ENCODE results near the gene UBTD1. TPM values are rescaled to one million over a fixed set of nuclear protein-coding genes. Genes with fewer than 3 reads are reported as not detected.

The UBTD1 gene
- total RNA-seq, 1 donor = 30.2 TPM

- no peak overlapping the region for H3K4me3 ChIP-seq (ENCODE audit: low read depth, low read length)
- DNase-seq (ENCODE audit: low read depth) = peak; percentile 30
- no peak for TF ChIP-seq CTCF (IDR thresholded peaks at IDR 0.05; ENCODE audit: insufficient read depth, low read depth, low read length)
These were observed 19.7 kb downstream of the UBTD1 start for GRCh38 chr10:97518301-97519043.

DNA sequence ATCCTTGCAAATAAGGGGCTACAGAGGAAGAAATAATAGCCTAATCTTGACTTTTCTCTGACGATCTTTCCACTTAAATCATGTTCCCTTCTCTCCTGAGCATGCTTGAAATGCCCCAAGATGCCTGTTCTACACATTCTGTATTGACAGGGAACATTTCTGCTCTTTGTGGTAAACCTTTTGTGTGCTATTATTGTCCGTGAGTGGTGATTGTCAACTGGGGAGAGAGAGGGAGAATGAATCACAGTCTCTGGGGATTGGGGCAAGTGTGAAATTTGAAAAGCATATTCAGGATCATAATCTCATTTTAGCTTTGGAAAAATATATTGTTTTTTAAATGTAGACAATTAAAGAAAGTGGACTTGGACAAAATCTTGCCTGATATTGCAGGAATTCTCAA lies 20.6 kb downstream of the UBTD1 start:
- no peak for DNase-seq (ENCODE audit: low read depth)
- TF ChIP-seq CTCF (IDR thresholded peaks at IDR 0.05; ENCODE audit: insufficient read depth, low read depth, low read length) = no peak
- no peak overlapping the region for H3K4me3 ChIP-seq (ENCODE audit: low read depth, low read length)

- TF ChIP-seq CTCF (IDR thresholded peaks at IDR 0.05; ENCODE audit: insufficient read depth, low read depth, low read length) = no peak
- DNase-seq (ENCODE audit: low read depth) = no peak
- no peak overlapping the region for H3K4me3 ChIP-seq (ENCODE audit: low read depth, low read length)
These were observed 21.8 kb downstream of the UBTD1 start for GRCh38 chr10:97520520-97520919.

DNA sequence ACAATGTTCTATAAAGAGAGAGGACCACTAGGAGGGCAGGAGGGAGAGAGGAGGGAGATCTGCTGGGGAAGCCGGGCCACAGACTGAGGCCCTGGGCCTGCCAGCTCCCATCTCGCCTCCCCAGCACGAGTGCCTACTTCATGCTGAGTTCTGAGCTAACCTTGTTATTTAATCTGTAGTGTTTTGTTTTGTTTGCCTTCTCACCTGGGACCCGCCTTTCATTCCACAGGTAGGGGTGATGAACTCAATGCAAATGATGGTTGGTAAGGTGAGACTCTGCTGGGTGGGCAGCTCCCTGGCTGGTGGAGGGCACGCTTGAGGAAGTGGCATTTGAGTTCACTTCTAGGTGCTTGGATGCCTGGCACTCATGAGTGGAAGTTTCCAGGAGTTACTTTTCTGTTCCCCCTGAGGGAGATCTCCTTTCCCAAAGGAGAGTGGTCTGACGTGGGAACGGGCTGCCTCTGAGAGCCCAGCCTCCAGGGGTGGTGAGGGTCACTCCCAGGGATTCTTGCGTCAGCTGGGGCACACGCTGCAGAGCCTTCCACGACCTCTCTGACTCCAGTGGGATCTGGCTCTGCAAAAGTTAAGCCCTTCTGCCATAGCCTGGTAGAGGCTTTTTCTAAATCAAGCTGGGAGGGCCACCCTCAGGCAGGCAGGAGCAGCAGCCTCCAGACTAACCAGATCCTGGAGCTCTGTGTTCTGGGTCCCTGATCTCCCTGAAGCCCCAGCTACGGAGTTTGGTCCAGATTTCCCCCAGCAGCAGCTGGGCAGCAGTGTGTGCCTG lies 22.4 kb downstream of the UBTD1 start:
- TF ChIP-seq CTCF (IDR thresholded peaks at IDR 0.05; ENCODE audit: insufficient read depth, low read depth, low read length) = no peak
- DNase-seq (ENCODE audit: low read depth) = peak; percentile 46

GRCh38 chr10:97522071-97522470 lies 23.3 kb downstream of the UBTD1 start:
- no peak for TF ChIP-seq CTCF (IDR thresholded peaks at IDR 0.05; ENCODE audit: insufficient read depth, low read depth, low read length)
- no peak overlapping the region for H3K4me3 ChIP-seq (ENCODE audit: low read depth, low read length)
- no peak for DNase-seq (ENCODE audit: low read depth)

More for the DNA sequence above, 22.4 kb downstream of the UBTD1 start:
- no peak overlapping the region for H3K4me3 ChIP-seq (ENCODE audit: low read depth, low read length)

GRCh38 chr10:97522937-97523336 lies 24.2 kb downstream of the UBTD1 start:
- no peak for DNase-seq (ENCODE audit: low read depth)
- TF ChIP-seq CTCF (IDR thresholded peaks at IDR 0.05; ENCODE audit: insufficient read depth, low read depth, low read length) = no peak
- H3K4me3 ChIP-seq (ENCODE audit: low read depth, low read length) = no peak overlapping the region

Measured in fibroblast of villous mesenchyme (primary cell).